Pulmonary artery endothelial cell (primary cell): ENCODE measurements around the gene LMNTD2. TPM values are rescaled to one million over a fixed set of nuclear protein-coding genes. Genes with fewer than 3 reads are reported as not detected.

Experiments used
- DNase-seq: peaks from one replicate; pipeline ENCODE4 v3.0.0-alpha.2; 2011; ENCODE audit warnings: low read depth, low spot score
- total RNA-seq: library from RNA; depleted of rRNA; stranded (reverse); fragments of >200 nt; gene quantifications from 2 replicates; pipeline ENCODE4 v1.2.3, GENCODE V29; 2014

Gene LMNTD2
- total RNA-seq, 1 donor from 2014 or later: 0.86 TPM

DNA sequence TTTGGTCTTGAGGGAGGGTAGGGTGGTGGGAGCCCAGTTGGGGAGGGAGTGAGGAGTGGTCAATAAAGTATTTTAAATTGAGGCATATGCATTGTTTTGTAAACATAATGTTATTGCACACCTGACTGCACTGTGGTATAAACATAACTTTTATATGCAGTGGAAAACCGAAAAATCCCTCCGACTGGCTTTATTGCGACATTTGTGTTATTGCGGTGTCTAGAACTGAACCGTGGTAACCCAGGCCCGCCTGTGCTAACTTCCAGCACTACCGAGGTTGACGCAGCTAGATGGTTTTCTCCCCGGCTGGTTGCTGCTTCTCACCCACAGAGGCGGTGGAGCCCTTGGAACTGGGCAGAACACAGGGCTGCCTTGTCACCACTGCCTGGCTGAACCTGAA lies 45.9 kb downstream of the LMNTD2 start:
- no peak for DNase-seq

DNA sequence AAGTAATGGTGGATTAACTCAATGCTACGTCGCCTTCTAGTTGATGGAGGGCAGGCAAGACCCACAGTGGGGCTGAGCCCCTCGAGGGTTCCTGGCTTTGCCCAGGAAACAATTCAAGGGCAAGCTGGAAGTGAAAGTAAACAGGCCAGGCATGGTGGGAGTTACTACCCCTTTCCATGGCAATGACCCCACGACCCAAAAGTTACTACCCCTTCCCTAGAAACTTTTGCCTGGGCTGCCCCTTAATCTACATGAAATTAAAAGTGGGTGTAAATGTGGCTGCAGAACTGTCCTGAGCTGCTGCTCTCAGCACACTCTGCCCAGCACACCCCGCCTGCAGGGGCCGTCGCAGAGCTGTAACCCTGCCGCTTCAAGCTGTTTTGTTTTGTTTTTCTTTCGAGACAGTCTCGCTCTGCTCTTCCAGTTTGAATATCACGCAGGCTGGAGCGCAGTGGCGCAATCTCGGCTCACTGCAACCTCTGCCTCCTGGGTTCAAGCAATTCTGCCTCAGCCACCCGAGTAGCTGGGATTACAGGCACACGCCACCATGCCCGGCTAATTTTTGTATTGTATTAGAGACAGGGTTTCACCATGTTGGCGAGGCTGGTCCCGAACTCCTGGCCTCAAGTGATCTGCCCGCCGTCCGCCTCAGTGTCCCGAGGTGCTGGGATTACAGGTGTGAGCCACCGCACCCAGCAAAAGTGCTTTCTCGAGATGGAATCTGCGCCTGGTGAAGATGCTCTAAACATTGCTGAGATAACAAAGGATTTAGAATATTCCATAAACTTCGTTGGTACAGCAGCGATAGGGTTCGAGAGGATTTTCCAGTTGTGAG lies 47.6 kb downstream of the LMNTD2 start:
- no peak for DNase-seq

DNA sequence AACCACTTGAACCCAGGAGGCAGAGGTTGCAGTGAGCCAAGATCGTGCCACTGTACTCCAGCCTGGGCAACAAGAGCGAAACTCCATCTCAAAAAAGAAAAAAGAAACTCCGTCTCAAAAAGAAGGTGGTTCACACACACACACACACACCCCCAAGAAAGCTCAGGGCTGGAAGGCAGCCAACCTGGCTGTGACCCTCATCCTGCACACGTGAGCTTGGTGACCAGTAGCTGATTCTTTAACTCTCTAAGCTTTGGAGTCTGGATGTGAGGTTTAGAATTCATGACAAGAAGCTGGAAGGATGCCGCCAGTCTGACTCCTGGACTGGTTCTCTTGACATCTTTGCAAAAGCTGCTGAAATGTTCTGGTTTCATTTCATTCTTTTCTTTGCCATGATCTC lies 51.6 kb downstream of the LMNTD2 start:
- no peak for DNase-seq

DNA sequence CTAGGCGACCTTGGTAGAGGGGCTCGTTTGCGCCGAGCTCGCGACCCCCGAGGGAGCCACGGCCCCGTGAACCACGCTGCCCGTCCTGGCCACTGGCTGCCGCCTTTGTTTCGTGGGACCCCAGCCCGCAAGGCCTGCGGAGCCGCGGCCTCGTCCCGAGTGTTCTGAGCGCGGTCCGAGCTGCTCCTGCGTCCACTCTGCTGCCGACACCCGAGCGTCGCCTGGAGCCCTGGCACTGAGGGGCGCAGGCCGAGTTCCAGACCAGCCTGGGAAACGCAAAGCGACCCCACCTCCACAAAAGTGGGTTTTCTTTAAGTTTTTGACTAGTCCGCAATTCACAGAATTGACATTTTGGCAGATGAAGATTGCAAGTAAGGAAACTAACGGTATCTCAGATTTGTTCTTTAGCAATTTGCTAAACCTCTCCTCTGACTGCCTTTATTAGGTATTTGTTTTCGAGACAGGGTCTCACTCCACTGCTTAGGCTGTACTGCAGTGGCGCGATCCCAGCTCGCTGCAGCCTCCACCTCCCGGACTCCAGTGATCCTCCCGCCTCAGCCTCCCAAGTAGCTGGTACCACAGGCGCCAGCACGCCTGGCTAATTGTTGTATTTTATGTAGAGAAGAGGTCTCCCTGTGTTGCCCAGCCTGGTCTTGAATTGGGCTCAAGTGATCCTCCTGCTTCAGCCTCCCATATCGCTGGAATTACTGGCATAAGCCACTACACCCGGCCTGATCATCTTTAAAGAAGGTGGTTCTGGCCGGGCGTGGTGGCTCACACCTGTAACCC lies 52.6 kb downstream of the LMNTD2 start:
- no peak for DNase-seq

GRCh38 chr11:506995-507726 lies 53.4 kb downstream of the LMNTD2 start, which contains the start of gene RNH1:
Gene RNH1, minus strand, starts transcription at chr11:507242. Its CDS starts 5,080 bp downstream, at chr11:502162.
- DNase-seq: peak; percentile 77

GRCh38 chr11:506238-506994 lies 54.1 kb downstream of the LMNTD2 start:
- peak; percentile 89 for DNase-seq

- DNase-seq: no peak
Measured at GRCh38 chr11:504994-505344, 55.6 kb downstream of the LMNTD2 start.

Other genes with a start within 250 kb of the LMNTD2 start
- 1.7 and 7.9 TPM in 2 replicates for gene IFITM1, start 246.7 kb downstream of the LMNTD2 start, total RNA-seq
- gene IFITM3, start 239.9 kb downstream of the LMNTD2 start, total RNA-seq: 44.4 and 45.8 TPM in 2 replicates
- gene B4GALNT4, start 191.2 kb downstream of the LMNTD2 start, total RNA-seq: 1.5 TPM in 2 replicates
- 0.26 and 0.67 TPM in 2 replicates for gene PKP3, start 166.5 kb downstream of the LMNTD2 start, total RNA-seq
- gene SIGIRR, start 145.7 kb downstream of the LMNTD2 start, total RNA-seq: 27.6 and 39.6 TPM in 2 replicates
- gene ANO9, start 118.7 kb downstream of the LMNTD2 start, total RNA-seq: 0.07 TPM in 1 of 2 replicates, not detected in the other
- 32.1 and 39.7 TPM in 2 replicates for gene PTDSS2, start 110.5 kb downstream of the LMNTD2 start, total RNA-seq
- 288 and 306 TPM in 2 replicates for gene RNH1, start 53.5 kb downstream of the LMNTD2 start, total RNA-seq
- 77.7 and 91.6 TPM in 2 replicates for gene HRAS, start 25.2 kb downstream of the LMNTD2 start, total RNA-seq
- gene LRRC56, start 23.2 kb downstream of the LMNTD2 start, total RNA-seq: 0.40 and 0.46 TPM in 2 replicates
- gene RASSF7, start 232 bp upstream of the LMNTD2 start, total RNA-seq: 11.5 and 14.4 TPM in 2 replicates
- 28.0 and 29.5 TPM in 2 replicates for gene PHRF1, start 15.7 kb upstream of the LMNTD2 start, total RNA-seq
- 8.7 and 16.5 TPM in 2 replicates for gene IRF7, start 55.2 kb upstream of the LMNTD2 start, total RNA-seq
- gene CDHR5, start 64.2 kb upstream of the LMNTD2 start, total RNA-seq: not detected in 2 replicates
- gene SCT, start 66.4 kb upstream of the LMNTD2 start, total RNA-seq: not detected in 2 replicates
- gene DRD4, start 76.5 kb upstream of the LMNTD2 start, total RNA-seq: not detected in 2 replicates
- 45.1 and 66.1 TPM in 2 replicates for gene DEAF1, start 134.5 kb upstream of the LMNTD2 start, total RNA-seq
- gene TMEM80, start 135.1 kb upstream of the LMNTD2 start, total RNA-seq: 8.4 and 9.7 TPM in 2 replicates
- gene EPS8L2, start 145.5 kb upstream of the LMNTD2 start, total RNA-seq: 2.0 and 3.0 TPM in 2 replicates
- gene TALDO1, start 186.7 kb upstream of the LMNTD2 start, total RNA-seq: 278 and 283 TPM in 2 replicates
- 37.5 and 38.1 TPM in 2 replicates for gene GATD1, start 216.7 kb upstream of the LMNTD2 start, total RNA-seq
- 0.13 and 0.14 TPM in 2 replicates for gene CEND1, start 229.4 kb upstream of the LMNTD2 start, total RNA-seq
- 9.0 and 9.2 TPM in 2 replicates for gene SLC25A22, start 237.5 kb upstream of the LMNTD2 start, total RNA-seq
- gene PIDD1, start 244.5 kb upstream of the LMNTD2 start, total RNA-seq: 7.0 and 7.5 TPM in 2 replicates
- gene RPLP2, start 249.2 kb upstream of the LMNTD2 start, total RNA-seq: 248 and 277 TPM in 2 replicates